OCI-LY7 (cell line): Measurements from ENCODE around the gene TMEM14C. TPM values are rescaled to one million over a fixed set of nuclear protein-coding genes. Genes with fewer than 3 reads are reported as not detected.
A peak's percentile ranks its signal among the peaks of the same experiment; 100 is the strongest.

ENCODE experiments used
- BruUV-seq: library from RNA; stranded (reverse); fragments of 400-500 nt; replicated peaks from 2 replicates; lab custom pipeline; 2021; lab: Mats Ljungman, UMichigan
- CTCF ChIA-PET: fragments of 300-600 bp; sonication (Branson Sonifier 250); formaldehyde crosslinking; loops from one replicate; lab custom pipeline; 2022; ENCODE audit warnings: antibody characterized with exemption; ENCODE audit not compliant: unreplicated experiment; lab: Charles Lee
- POLR2A ChIA-PET: fragments of 300-600 bp; sonication (Branson Sonifier 250); formaldehyde crosslinking; loops from one replicate; lab custom pipeline; 2022; ENCODE audit warnings: antibody characterized with exemption; lab: Charles Lee
- DNase-seq: peaks from one replicate; pipeline ENCODE4 v3.0.0-alpha.2; 2015; ENCODE audit warnings: low spot score
- H2AFZ ChIP-seq: fragments of 200-600 bp; sonication (generic), shearing (Covaris generic); 2 replicates; pipeline ENCODE4 v1.6.1; 2014; ENCODE audit warnings: mild to moderate bottlenecking, antibody characterized with exemption, low read length, moderate library complexity
- H3K27ac ChIP-seq: fragments of 200-600 bp; sonication (generic); 2 replicates; pipeline ENCODE4 v1.5.1; 2014; ENCODE audit warnings: mixed run types, low read depth, mild to moderate bottlenecking, moderate library complexity, low read length, inconsistent platforms; ENCODE audit not compliant: poor library complexity, severe bottlenecking
- H3K36me3 ChIP-seq: fragments of 200-600 bp; sonication (generic); 2 replicates; pipeline ENCODE4 v1.6.1; 2014; ENCODE audit warnings: mild to moderate bottlenecking, antibody characterized with exemption, low read length, moderate library complexity, mixed read lengths; ENCODE audit not compliant: insufficient read depth
- H3K4me1 ChIP-seq: fragments of 200-600 bp; sonication (generic); 2 replicates; pipeline ENCODE4 v1.5.1; 2014; ENCODE audit warnings: mild to moderate bottlenecking, low read length; ENCODE audit not compliant: insufficient read depth, poor library complexity, severe bottlenecking
- H3K4me2 ChIP-seq: fragments of 200-600 bp; sonication (generic); 2 replicates; pipeline ENCODE4 v1.6.1; 2014; ENCODE audit warnings: mild to moderate bottlenecking, low read length
- H3K4me3 ChIP-seq: fragments of 200-600 bp; sonication (generic); 2 replicates; pipeline ENCODE4 v1.5.1; 2014; ENCODE audit warnings: mild to moderate bottlenecking, low read depth, low read length; ENCODE audit not compliant: poor library complexity, severe bottlenecking
- H3K79me2 ChIP-seq: fragments of 200-600 bp; sonication (generic); 2 replicates; pipeline ENCODE4 v1.6.1; 2016; ENCODE audit warnings: low read depth, mild to moderate bottlenecking, low read length, moderate library complexity, mixed read lengths; ENCODE audit not compliant: insufficient read depth
- H3K9me2 ChIP-seq: fragments of 200-600 bp; sonication (generic); 2 replicates; pipeline ENCODE4 v1.6.1; 2016; ENCODE audit warnings: mild to moderate bottlenecking, low read length, mixed read lengths; ENCODE audit not compliant: insufficient read depth
- H3K9me3 ChIP-seq: fragments of 200-600 bp; sonication (generic); 2 replicates; pipeline ENCODE4 v1.6.1; 2014; ENCODE audit warnings: mild to moderate bottlenecking, mixed run types, low read length, mixed read lengths
- H4K20me1 ChIP-seq: fragments of 200-600 bp; sonication (generic); 2 replicates; pipeline ENCODE4 v1.6.1; 2014; ENCODE audit warnings: mild to moderate bottlenecking, antibody characterized with exemption, low read length, moderate library complexity, mixed read lengths; ENCODE audit not compliant: insufficient read depth
- CTCF ChIP-seq: fragments of 200-600 bp; sonication (generic); conservative IDR thresholded peaks from 2 replicates; pipeline ENCODE4 v1.5.1; 2014; ENCODE audit warnings: mild to moderate bottlenecking, antibody characterized with exemption, low read length, moderate library complexity, mixed read lengths
- EZH2phosphoT487 ChIP-seq: fragments of 200-600 bp; sonication (generic); IDR thresholded peaks from 2 replicates; pipeline ENCODE4 v1.6.1; 2018; ENCODE audit warnings: low read depth, borderline replicate concordance, mild to moderate bottlenecking, mixed run types, antibody characterized with exemption, low read length, moderate library complexity, mixed read lengths
- intact Hi-C: fragments of 100-400 bp; cut with micrococcal nuclease; formaldehyde crosslinking; loops from one replicate; pipeline ENCODE4 v1.10.0; 2022; ENCODE audit not compliant: unreplicated experiment
- total RNA-seq, 2 experiments: library from RNA; depleted of rRNA in 1 of 2; stranded (reverse); fragments of >200 nt in 1 of 2; shearing (Covaris generic) in 1 of 2; gene quantifications; 2 replicates each; pipeline ENCODE4 v1.2.3, GENCODE V29; 2014 to 2022

Gene TMEM14C
- total RNA-seq, 2 experiments from 2014 or later: 33.9 to 40.2 TPM

- Histone ChIP-seq H3K4me3 (no peak overlapping the region), H2AFZ (no peak overlapping the region), H3K36me3 (no peaks in the 10 kb centered on the region), H3K79me2 (no peaks in the 10 kb centered on the region), H3K9me3 (peaks cover 19% of the 10 kb centered on the region; the same call in 1 of the 2 replicates), H3K4me1 (peaks cover 25% of the 10 kb centered on the region), H3K4me2 (peak overlapping the region; percentile 58; the same call in 1 of the 2 replicates), H3K27ac (no peak overlapping the region), H3K9me2 (no peaks in the 10 kb centered on the region), H4K20me1 (no peaks in the 10 kb centered on the region)
- peak; percentile 23 for DNase-seq
- intact Hi-C loops: no loop called here
- BruUV-seq: no TSS peak
- POLR2A ChIA-PET: interaction anchor here (0.6 to 1.1 kb wide), 6 partner anchors 9 to 196 kb away, joined by 3 to 5 read pairs (median 4); no protein-coding TSS in a partner anchor
- no peak for TF ChIP-seq CTCF
- TF ChIP-seq EZH2phosphoT487: no peak
- CTCF ChIA-PET: no interaction called here
These were observed 3.4 kb upstream of the TMEM14C start for GRCh38 chr6:10719296-10719963.

GRCh38 chr6:10719964-10720264 lies 3.0 kb upstream of the TMEM14C start:
- no peaks in the 10 kb centered on the region for H3K36me3 ChIP-seq
- POLR2A ChIA-PET: interaction anchor here (0.6 to 1.1 kb wide), 3 partner anchors 9 to 196 kb away, joined by 3 to 5 read pairs (median 4); no protein-coding TSS in a partner anchor
- H3K9me2 ChIP-seq: no peaks in the 10 kb centered on the region
- no peak overlapping the region for H3K27ac ChIP-seq
- H3K9me3 ChIP-seq: peaks cover 19% of the 10 kb centered on the region; the same call in 1 of the 2 replicates
- H3K79me2 ChIP-seq: no peaks in the 10 kb centered on the region
- CTCF ChIA-PET: no interaction called here
- no peak for DNase-seq
- no peak for TF ChIP-seq CTCF
- TF ChIP-seq EZH2phosphoT487: no peak
- no TSS peak for BruUV-seq
- peak overlapping the region; percentile 54 for H3K4me3 ChIP-seq
- intact Hi-C loops: no loop called here
- H3K4me1 ChIP-seq: peaks cover 27% of the 10 kb centered on the region
- peak overlapping the region; percentile 58; the same call in 1 of the 2 replicates for H3K4me2 ChIP-seq
- no peaks in the 10 kb centered on the region for H4K20me1 ChIP-seq
- no peak overlapping the region; the same call in 1 of the 2 replicates for H2AFZ ChIP-seq
